NCI-H2029 (cell line): ENCODE measurements around the gene USP49.

Experiments
- DNase-seq: peaks from one replicate; lab custom pipeline; 2025; lab: John Stamatoyannopoulos, UW

The USP49 gene

GRCh38 chr6:41929924-41930323, 34.7 kb upstream of the USP49 start:
- no peak for DNase-seq

- DNase-seq = no peak
These were observed 32.1 kb upstream of the USP49 start for GRCh38 chr6:41927253-41927652.

- DNase-seq = no peak
These were observed 27.0 kb upstream of the USP49 start for GRCh38 chr6:41922154-41922553.

GRCh38 chr6:41921712-41921998, 26.5 kb upstream of the USP49 start:
- no peak for DNase-seq

- peak; percentile 85 for DNase-seq
These were observed 25.9 kb upstream of the USP49 start, which contains the start of the genes BYSL and MED20 for GRCh38 chr6:41920921-41921711. Gene BYSL, plus strand, starts transcription at chr6:41921499. Its CDS starts 64 bp downstream, at chr6:41921563. Gene MED20, minus strand, starts transcription at chr6:41921139. Its CDS starts 121 bp downstream, at chr6:41921018.

- no peak for DNase-seq
These were observed 22.4 kb upstream of the USP49 start for GRCh38 chr6:41917528-41917927.

- DNase-seq = no peak
These were observed 19.8 kb upstream of the USP49 start for GRCh38 chr6:41914869-41915530.

GRCh38 chr6:41914343-41914742, 19.2 kb upstream of the USP49 start:
- DNase-seq = no peak

- DNase-seq = no peak
These were observed 14.6 kb upstream of the USP49 start for GRCh38 chr6:41909727-41910126.

- no peak for DNase-seq
These were observed 6.8 kb upstream of the USP49 start for GRCh38 chr6:41901882-41902519.

GRCh38 chr6:41900861-41901260, 5.7 kb upstream of the USP49 start:
- DNase-seq = no peak

GRCh38 chr6:41896281-41896680, 1.1 kb upstream of the USP49 start:
- no peak for DNase-seq

GRCh38 chr6:41894366-41895299, 542 bp downstream of the USP49 start:
- DNase-seq = peak; percentile 66

GRCh38 chr6:41892921-41893564, 2.1 kb downstream of the USP49 start:
- DNase-seq = no peak

GRCh38 chr6:41887331-41887751, 7.8 kb downstream of the USP49 start:
- DNase-seq = no peak

GRCh38 chr6:41885930-41886329, 9.2 kb downstream of the USP49 start:
- DNase-seq = no peak

GRCh38 chr6:41884957-41885356, 10.2 kb downstream of the USP49 start:
- DNase-seq = no peak

GRCh38 chr6:41881506-41881905, 13.7 kb downstream of the USP49 start:
- no peak for DNase-seq

GRCh38 chr6:41878961-41879405, 16.2 kb downstream of the USP49 start:
- no peak for DNase-seq

GRCh38 chr6:41878246-41878645, 16.9 kb downstream of the USP49 start:
- no peak for DNase-seq

- no peak for DNase-seq
These were observed 18.0 kb downstream of the USP49 start for GRCh38 chr6:41877051-41877680.
